SKM-1 (cell line): ENCODE results near the gene TBX2.

ENCODE experiments used
- DNase-seq: peaks from one replicate; lab custom pipeline; 2025; ENCODE audit not compliant: unreplicated experiment; lab: John Stamatoyannopoulos, UW

TBX2 gene

GRCh38 chr17:61368832-61369450, 30.7 kb upstream of the TBX2 start:
- DNase-seq: no peak

- DNase-seq: no peak
Measured at GRCh38 chr17:61369751-61370150, 29.9 kb upstream of the TBX2 start.

- no peak for DNase-seq
Measured at GRCh38 chr17:61371179-61371578, 28.5 kb upstream of the TBX2 start.

GRCh38 chr17:61371606-61372005, 28.0 kb upstream of the TBX2 start:
- DNase-seq: no peak

- no peak for DNase-seq
Measured at GRCh38 chr17:61372436-61372835, 27.2 kb upstream of the TBX2 start.

- no peak for DNase-seq
Measured at GRCh38 chr17:61376931-61377838, 22.5 kb upstream of the TBX2 start.

GRCh38 chr17:61378658-61379456, 20.8 kb upstream of the TBX2 start:
- DNase-seq: no peak

- no peak for DNase-seq
Measured at GRCh38 chr17:61379457-61380216, 20.0 kb upstream of the TBX2 start.

- no peak for DNase-seq
Measured at GRCh38 chr17:61380217-61380835, 19.3 kb upstream of the TBX2 start.

GRCh38 chr17:61380836-61381525, 18.7 kb upstream of the TBX2 start:
- DNase-seq: no peak

- no peak for DNase-seq
Measured at GRCh38 chr17:61381537-61381936, 18.1 kb upstream of the TBX2 start.

- no peak for DNase-seq
Measured at GRCh38 chr17:61382796-61383688, 16.6 kb upstream of the TBX2 start.

GRCh38 chr17:61383689-61384201, 15.9 kb upstream of the TBX2 start:
- DNase-seq: no peak

GRCh38 chr17:61384354-61384691, 15.3 kb upstream of the TBX2 start:
- DNase-seq: no peak

- no peak for DNase-seq
Measured at GRCh38 chr17:61384692-61385576, 14.7 kb upstream of the TBX2 start.

GRCh38 chr17:61385577-61386236, 13.9 kb upstream of the TBX2 start:
- DNase-seq: no peak

- no peak for DNase-seq
Measured at GRCh38 chr17:61386251-61386650, 13.4 kb upstream of the TBX2 start.
